ENCODE results near the gene OTOA.
"Not testable (repeated sequence)": the region's sequence is repeated elsewhere in the genome, so short reads cannot be mapped to it uniquely, and the experiment has no call there.

The OTOA gene

DNA sequence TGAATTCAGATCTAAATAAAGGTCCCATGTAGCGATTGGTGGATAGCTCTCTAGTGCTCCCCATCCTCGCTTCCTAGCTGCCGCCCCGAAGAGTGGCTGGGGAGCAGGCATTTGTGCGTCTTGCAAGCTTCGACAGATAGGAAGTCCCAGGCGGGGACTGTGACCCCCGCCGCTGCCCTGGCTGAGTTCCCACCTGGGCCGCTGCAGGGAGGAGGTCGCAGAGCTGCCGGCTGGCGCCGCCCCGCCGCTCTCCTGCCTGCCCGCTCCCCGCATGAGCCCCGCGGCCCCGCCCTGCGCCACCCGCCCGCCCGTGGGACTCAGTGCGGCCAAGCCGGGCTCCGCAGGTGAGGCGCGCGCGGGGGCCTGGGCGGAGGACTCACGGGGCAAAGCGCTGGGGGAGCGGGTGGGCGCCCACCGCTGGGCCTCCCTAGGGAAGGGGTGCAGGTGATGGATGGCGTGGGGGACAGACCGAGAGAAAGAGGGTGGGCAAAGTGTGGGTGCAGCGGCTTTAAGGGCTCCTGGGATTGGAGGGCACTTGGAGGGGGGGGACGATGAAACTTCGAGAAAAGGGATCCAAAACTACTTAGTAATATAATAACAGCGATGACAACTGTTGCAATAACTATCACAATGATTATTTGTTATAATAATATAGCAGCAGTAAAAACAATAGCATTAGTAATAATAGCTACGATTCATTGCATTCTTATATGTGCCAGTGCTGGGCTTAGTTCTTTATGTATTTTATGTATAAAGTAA lies at the start of gene OTOA:
OTOA (plus strand) TSS at position 80 of the 759 bp plus-strand sequence. CDS start 14,547 bp downstream, outside the sequence.
- no peak for FAIRE-seq
- no peak for DNase-seq (ENCODE audit: low spot score)

DNA sequence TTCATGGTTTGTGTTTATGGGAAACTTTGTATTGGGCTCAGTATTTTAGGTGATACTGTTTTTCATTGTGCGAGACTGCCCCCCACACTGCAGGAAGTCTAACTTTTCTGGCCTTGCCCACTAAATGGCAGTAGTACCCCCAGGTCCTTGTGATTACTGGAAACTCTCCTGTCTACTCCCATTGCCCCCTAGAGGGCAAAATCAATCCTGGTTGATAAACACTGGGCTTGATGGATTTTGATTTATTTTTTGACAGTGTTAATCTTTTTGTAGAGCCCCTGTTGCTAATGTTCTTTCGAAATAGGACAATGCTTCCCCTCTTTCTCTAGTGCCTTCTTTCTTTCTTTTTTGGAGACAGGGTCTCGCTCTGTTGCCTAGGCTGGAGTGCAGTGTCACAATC lies 48.9 kb upstream of the OTOA start:
- DNase-seq (ENCODE audit: low spot score), result no peak
- no peak for FAIRE-seq

DNA sequence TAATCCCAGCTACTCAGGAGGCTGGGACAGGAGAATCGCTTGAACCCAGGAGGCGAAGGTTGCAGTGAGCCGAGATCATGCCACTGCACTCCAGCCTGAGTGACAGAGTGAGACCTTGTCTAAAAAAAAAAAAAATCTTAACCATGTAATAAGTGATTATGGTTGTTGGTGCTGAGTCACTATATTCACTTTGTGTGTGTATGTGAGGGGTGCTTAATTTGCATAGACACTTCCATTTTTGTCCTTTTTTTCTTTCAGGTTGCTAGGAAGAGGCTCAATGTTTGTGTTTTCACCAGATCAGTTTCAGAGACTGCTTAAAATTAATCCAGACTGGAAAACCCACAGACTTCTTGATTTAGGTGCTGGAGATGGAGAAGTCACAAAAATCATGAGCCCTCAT lies 46.2 kb upstream of the OTOA start:
- DNase-seq (ENCODE audit: low spot score) (no peak), FAIRE-seq (no peak)

DNA sequence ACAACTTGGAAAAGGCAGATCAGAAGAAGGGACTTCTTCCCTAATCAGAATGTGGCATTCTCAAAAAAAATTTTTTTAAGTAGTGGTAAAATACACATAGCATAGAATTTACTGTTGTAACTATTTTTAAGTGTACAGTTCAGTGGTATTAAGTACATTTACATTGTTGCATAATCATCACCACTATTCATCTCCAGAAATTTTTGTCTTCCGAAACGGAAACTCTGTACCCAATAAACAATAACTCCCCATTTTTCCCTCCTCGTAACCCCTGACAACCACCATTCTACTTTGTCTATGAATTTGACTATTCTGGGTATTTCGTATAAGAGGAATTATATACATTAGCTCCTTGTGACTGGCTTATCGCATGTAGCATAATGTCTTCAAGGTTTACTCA lies 45.5 kb upstream of the OTOA start:
- no peak for DNase-seq (ENCODE audit: low spot score)
- FAIRE-seq, result no peak

DNA sequence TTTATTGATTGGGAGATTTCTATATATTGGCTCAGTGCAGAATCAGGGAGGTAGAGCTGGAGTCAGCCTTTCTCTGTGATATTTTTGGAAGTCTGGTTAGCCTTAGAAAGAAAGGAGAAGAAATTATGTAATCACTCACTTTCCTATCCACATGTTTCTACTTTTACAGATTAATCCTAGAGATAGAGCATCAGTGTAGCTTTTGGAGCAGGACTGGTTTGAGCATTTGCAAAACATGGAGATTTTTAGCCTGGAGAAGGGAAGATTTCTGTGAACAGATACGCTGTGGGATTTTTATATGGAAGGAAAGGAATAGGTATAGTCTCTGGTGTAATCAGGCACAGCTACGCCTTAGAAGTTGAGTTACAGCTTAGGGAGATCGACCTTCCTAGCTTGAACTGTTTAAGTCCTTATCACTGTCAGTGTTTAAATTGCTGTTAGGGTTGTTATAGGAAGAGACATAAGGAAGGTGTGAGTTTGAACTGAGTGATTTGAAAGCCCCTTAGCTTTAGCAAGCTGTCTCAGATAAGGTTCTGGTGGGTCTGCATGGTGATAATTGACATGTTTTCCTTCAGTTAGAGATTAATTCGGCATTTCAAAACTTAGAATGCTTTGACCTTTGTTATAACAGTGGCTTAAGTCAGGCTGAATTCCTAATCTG lies 43.9 kb upstream of the OTOA start:
- no peak for FAIRE-seq
- no peak for DNase-seq (ENCODE audit: low spot score)

DNA sequence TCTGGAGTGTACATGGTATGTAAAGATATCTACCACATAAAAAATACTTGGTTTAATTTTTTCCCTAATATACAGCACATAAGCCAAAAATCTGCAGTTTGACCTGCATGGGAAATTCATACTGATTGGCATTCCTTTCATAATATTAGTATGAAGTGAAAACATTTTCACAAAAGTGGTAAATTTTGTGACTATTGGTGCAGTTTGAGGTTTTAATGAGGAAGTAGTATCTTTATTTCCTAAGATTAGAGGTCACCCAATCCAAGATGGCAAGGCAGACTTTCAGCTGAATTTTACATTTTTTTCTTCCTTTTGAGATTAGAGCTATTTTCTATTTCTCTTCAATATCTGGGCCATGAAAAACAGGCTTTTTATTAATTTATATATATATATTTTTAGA lies 43.2 kb upstream of the OTOA start:
- DNase-seq (ENCODE audit: low spot score), result no peak
- FAIRE-seq, result no peak

DNA sequence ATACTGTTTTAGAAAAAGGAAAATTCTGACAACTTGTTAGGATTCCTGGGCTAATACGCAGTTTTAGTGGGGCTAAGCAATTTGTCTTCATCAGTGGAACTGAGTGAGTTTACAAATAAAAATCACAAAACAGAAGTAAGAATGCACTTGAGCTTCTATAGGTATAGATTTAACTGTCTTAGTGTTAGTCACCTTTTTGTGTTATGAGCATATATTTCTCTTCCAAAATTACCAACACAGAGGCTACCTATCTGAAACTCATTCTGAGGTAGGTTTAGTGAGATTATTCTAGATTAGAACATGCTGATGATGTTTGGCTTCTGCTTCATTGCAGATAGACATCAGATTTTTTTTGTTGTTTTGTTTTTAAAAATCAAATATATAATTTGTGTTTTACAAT lies 41.2 kb upstream of the OTOA start:
- DNase-seq (ENCODE audit: low spot score), result no peak
- FAIRE-seq, result no peak

DNA sequence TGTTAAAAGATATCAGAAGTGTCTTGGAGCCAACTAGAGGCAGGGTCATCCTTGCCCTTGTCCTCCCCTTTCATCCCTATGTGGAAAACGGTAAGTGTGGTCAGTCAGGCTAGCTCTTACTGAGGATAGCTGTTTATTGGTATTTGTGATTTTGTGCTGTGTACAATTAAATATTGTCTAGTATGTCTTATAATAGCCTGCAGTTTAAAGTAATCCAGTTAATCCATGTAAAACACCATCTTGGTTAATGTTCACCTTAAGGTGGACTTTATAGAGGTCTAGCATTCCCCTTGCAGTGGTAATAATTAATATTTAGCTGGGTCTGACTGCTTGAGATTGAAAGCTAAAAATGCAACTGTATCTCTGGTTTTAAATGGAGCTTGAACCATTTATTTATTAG lies 38.7 kb upstream of the OTOA start:
- FAIRE-seq (no peak), DNase-seq (ENCODE audit: low spot score) (no peak)

DNA sequence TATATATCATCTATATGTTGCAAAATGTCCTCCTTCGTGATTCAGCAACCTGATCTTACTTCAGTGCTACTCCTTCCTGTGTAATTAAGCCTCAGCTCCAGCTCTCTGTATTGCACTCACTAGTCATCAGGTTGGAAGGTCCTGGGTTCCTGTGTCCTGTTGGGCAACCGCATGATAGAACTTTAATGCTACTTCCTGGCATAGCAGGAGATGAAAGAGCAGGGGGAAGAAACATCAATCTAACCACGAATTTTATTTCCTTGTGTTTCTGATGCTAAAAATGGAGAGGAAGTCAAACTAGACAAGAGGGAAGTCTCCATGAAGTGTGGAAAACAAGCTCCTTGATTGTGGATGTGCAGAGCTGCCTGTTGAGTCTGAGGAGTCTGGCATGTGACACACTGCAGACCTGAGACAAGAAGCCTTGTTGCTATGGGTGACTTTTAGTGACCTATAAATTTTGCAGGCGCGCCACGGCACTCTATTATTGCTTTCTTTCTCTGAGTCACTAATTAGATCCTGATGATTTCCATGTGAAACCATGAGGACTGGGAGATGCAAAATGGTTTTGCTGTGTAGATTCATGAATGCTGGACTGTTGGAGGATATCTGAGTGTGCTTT lies 37.0 kb upstream of the OTOA start:
- no peak for FAIRE-seq
- DNase-seq (ENCODE audit: low spot score), result no peak

DNA sequence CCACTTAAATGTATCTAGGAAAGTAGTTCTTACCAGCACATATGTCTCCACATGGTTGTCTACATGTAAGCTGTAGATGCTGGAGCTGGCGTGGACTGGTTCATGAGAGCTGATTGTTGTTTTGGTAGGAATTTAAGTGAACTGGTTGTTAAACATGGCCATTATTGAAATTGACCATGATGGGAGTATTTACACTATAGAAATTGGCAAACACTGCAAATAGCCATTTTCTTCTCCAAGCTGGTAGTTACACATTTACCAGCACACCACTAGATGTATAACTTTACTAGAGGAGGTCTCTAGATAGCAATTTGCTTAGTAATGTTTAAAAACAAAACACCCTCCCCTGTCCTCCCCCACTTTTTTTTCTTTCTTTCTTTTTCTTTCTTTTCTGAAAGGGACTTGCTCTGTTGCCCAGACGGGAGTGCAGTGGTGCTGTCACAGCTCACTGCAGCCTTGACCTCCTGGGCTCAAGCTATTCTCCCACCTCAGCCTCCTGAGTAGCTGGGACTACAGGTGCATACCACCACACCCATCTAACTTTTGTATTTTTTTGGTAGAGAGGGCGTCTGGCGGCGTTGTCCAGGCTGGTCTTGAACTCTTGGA lies 35.5 kb upstream of the OTOA start:
- FAIRE-seq, result no peak

DNA sequence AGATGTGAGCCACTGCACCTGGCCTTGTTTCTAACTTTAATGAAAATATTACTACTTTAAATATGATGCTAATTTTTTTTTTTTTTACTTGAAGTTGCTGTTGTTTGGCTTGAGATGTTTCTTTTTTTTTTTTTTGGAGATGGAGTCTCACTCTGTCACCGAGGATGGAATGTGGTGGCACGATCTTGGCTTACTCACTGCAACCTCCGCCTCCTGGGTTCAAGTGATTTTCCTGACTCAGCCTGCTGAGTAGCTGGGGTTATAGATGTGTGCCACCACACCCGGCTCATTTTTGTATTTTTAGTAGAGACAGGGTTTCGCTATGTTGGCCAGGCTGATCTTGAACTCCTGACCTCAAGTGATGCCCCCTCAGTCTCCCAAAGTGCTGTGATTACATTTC lies 35.0 kb upstream of the OTOA start:
- DNase-seq (ENCODE audit: low spot score) (no peak), FAIRE-seq (no peak)

More for the DNA sequence above, 35.5 kb upstream of the OTOA start:
- no peak for DNase-seq (ENCODE audit: low spot score)

DNA sequence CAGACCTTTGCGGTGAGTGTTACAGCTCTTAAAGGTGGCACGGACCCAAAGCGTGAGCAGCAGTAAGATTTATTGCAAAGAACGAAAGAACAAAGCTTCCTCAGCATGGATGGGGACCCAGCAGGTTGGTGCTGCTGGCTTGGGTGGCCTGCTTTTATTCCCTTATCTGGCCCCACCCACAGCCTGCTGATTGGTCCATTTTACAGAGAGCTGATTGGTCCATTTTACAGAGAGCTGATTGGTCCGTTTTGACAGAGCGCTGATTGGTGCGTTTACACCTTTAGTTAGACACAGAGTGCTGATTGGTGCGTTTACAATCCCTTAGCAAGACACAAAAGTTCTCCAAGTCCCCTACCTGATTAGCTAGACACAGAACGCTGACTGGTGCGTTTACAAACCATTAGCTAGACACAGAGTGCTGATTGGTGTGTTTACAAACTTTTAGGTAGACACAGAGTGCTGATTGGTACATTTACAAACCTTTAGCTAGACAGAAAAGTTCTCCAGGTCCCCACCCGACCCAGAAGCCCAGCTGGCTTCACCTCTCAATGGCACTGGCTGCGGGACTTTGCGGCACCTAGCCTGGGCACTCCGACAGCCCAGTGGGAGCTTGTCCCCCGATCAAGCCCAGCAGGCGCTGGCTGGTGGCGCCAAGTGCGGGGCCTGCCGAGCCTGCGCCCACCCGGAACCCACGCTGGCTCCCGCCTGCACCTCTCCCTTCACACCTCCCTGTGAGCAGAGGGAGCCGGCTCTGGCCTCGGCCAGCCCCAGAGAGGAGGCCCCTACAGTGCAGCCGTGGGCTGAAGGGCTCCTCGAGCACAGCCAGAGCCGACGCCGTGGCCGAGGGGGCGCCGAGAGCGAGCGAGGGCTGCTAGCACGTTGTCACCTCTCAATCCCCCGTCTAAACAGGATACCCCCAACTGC lies 33.9 kb upstream of the OTOA start:
- not testable (repeated sequence) for FAIRE-seq; DNase-seq (ENCODE audit: low spot score)

DNA sequence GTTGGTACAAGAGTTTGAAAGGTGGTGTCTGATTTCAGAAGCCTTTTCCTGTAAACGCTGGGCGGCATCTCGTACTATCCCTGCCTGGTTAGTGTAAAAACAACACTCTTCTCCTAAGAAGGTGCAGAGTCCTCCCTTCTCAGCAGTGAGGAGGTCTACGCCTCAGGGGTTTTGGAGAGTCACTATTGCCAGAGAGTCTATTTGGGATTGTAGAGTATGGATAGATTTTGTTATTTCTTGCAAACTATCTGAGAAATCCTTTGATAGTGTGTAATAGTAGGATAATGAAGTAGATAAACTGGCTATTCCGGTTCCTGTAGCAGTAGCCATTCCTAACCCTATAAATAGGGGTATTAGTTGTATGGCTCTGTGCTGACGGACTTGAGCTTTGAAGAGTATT lies 32.9 kb upstream of the OTOA start:
- not testable (repeated sequence) for DNase-seq (ENCODE audit: low spot score); FAIRE-seq

DNA sequence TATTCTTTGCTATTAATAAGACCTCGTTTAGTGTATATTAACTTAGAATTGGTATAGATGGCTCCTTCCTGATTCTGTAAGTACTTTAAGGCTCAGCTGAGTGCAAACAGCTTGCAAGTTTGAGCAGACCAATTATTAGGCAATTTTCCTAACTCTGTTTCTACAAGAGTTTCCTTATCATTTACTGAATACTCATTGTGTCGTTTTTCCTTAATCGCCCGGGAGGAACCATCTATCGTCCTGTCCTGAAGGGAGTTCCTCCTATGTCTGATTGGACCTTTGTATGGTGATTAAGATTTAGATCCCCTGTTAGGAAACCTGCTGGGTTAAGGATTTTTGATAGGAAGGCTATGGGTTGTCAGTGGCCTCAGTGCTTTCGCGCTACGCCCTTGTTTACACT lies 32.4 kb upstream of the OTOA start:
- not testable (repeated sequence) for FAIRE-seq; DNase-seq (ENCODE audit: low spot score)

DNA sequence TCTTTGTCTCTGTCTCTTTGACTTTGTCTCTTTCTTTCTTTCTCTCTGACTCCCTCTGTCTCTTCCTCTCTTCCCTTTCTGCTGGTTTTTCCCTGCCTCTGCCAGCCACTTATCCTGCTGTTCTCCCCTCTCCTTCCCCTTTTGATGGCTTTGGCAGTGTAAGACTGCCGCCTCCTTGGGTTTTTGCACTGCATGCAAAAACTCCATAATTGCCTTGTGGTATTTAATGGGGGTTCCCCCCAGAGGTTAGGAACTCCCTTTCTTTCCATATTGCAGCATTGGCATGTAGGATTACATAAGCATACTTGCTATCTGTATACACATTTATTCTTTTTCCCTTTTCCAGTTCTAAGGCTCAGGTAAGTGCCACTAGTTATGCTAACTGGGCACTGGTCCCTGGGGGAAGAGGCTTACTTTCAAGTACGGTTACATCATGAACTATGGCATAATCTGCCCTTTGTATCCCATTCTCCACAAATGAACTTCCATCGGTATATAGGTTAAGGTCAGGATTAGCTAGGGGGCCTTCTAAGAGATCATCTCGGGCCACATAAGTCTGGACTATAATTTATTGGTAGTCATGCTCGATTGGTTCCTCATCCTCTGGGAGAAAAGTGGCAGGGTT lies 31.7 kb upstream of the OTOA start:
- not testable (repeated sequence) for DNase-seq (ENCODE audit: low spot score); FAIRE-seq

DNA sequence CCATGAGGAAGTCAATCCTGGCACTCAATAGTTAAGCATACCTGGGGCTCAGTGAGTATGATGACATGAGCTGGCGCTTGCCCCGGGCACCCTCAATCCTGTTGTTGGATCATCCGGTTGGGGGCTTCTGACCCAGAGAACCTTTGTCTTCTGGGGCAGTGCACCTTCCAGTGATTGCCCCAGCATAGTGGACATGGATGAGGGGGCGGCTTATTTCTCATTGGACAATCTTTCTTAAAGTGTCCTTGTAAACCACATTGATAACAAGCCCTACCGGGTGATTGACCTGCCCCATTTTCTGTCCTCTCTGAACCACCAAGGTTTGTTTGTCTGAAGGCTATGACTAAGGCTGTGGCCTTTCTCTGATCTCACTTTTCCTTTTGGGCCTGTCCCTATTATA lies 29.6 kb upstream of the OTOA start:
- FAIRE-seq, result no peak
- no peak for DNase-seq (ENCODE audit: low spot score)

DNA sequence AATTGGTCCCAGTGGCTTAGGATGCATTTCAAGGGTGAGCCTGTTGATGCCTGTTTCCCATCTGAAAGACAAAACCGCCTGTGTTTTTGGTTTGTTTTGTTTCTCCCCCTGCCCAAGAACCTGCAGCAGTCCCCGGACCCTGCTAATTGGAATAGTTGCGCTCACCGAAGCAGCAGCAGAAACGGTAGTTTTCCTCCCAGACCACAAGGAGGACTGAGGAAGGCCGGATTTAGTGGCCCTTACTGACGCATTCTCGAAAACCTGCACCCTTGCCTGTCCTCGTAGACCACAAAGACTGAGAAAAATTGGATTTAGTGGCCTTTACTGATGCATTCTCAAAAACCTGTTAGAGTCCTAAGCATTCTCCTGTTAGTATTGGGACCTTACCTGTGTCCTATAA lies 28.1 kb upstream of the OTOA start:
- not testable (repeated sequence) for DNase-seq (ENCODE audit: low spot score); FAIRE-seq

DNA sequence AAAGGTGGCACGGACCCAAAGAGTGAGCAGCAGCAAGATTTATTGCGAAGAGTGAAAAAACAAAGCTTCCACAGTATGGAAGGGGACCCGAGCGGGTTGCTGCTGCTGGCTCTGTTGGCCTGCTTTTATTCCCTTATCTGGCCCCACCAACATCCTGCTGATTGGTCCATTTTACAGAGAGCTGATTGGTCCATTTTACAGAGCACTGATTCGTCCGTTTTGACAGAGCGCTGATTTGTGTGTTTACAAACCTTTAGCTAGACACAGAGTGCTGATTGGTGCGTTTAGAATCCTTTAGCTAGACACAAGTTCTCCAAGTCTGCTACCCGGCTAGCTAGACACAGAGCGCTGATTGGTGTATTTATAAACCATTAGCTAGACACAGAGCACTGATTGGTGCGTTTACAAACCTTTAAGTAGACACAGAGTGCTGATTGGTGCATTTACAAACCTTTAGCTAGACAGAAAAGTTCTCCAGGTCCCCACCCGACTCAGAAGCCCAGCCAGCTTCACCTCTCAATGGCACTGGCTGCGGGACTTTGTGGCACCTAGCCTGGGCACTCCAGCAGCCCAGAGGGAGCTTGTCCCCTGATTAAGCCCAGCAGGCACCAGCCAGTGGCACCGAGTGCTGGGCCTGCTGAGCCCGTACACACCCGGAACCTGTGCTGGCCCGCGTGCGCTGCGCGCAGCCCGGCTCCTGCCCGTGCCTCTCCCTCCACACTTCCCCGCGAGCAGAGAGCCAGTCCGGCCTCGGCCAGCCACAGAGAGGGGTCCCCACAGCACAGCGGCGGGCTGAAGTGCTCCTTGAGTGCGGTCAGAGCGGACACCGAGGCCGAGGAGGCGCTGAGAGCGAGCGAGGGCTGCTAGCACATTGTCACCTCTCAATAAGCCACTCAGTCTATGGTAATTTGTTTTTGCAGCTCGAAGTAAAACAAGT lies 26.5 kb upstream of the OTOA start:
- no peak for FAIRE-seq

DNA sequence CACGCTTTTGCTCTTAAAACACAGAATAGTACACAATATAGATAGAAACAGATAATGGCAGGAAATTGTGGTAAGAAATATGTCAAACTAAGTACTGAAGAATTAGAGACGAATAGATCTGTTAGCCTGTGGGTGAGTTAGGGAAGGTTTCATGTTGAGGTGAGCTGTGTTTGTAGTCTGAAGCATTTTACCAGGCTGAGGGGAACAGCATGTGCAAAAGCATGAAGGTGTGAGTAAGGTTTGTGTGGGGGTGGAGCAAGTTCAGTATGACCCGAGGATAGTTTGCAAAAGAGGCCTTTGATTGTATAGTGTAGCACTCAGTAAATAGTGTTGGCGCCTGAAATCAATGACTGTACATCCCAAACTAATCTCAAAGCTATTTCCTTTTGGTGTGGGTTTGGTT lies 25.2 kb upstream of the OTOA start:
- DNase-seq (ENCODE audit: low spot score) (no peak), FAIRE-seq (no peak)

More for the DNA sequence above, 26.5 kb upstream of the OTOA start:
- DNase-seq (ENCODE audit: low spot score), result no peak
